HFFc6 (cell line): ENCODE measurements around the gene ZBTB39. TPM values are rescaled to one million over a fixed set of nuclear protein-coding genes. Genes with fewer than 3 reads are reported as not detected.

Experiments
- DNase-seq: peaks from one replicate; pipeline ENCODE4 v3.0.0-alpha.2; 2018
- H3K27ac Mint-ChIP-seq: 2 replicates; pipeline ENCODE4 v1.8.0; 2020; ENCODE audit warnings: mild to moderate bottlenecking, mixed read lengths
- H3K27me3 Mint-ChIP-seq: 2 replicates; pipeline ENCODE4 v1.8.0; 2021; ENCODE audit warnings: mild to moderate bottlenecking, moderate library complexity, mixed read lengths; ENCODE audit not compliant: insufficient read depth
- H3K36me3 Mint-ChIP-seq: 2 replicates; pipeline ENCODE4 v1.8.0; 2021; ENCODE audit warnings: low read depth, mixed read lengths
- H3K4me1 Mint-ChIP-seq: 2 replicates; pipeline ENCODE4 v1.8.0; 2020; ENCODE audit warnings: low read depth, mixed read lengths
- H3K4me3 Mint-ChIP-seq: 2 replicates; pipeline ENCODE4 v1.8.0; 2020; ENCODE audit warnings: mild to moderate bottlenecking, moderate library complexity, mixed read lengths
- H3K9me3 Mint-ChIP-seq: 2 replicates; pipeline ENCODE4 v1.8.0; 2020; ENCODE audit warnings: mild to moderate bottlenecking, mixed read lengths
- CTCF ChIP-seq: fragments of 200-600 bp; sonication (generic); IDR thresholded peaks from 2 replicates; pipeline ENCODE4 v1.5.0; 2021; ENCODE audit warnings: antibody characterized with exemption, mild to moderate bottlenecking
- total RNA-seq, 6 experiments: library from RNA; stranded (reverse); fragmentation: NEBNext Ultra II Directional; extraction: Animal tissue kit (Norgen Biotek cat#: 25700); gene quantifications; 2 replicates in 1 of 6; 3 replicates in 5 of 6; pipeline ENCODE4 v1.2.3, GENCODE V29; 2021

The ZBTB39 gene
- total RNA-seq, 6 experiments from 2014 or later = 3.6 to 4.6 (median 3.9) TPM

- TF ChIP-seq CTCF = no peak
- Mint-ChIP-seq H3K9me3 (no peaks in the 10 kb centered on the region), H3K36me3 (peaks cover 15% of the 10 kb centered on the region), H3K27ac (no peak overlapping the region), H3K4me1 (peaks cover 66% of the 10 kb centered on the region), H3K27me3 (peaks cover 2% of the 10 kb centered on the region; the same call in 1 of the 2 replicates), H3K4me3 (no peak overlapping the region)
- no peak for DNase-seq
These were observed 3.0 kb downstream of the ZBTB39 start for GRCh38 chr12:57003395-57003794.

DNA sequence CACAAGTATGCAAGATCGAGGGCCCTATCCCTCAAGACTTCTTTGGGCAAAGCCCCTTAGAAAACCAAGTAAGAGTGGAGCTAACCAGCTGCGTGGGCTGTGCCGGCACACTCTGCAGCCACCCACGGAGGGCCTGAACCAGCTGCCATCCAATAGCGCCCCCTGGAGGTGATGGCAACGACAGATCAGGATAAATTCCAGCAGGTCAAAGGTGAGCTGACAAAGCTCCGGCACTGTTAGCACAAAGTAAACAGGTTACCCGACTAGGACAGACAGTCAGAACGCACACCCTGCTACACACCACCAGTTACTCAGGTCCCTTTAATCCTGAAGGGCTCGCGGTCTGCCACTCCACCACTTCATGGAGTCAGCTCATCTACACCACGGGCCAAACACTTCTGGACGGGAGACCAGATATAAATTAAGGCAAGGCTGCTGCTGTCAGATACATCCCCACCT, 4.9 kb downstream of the ZBTB39 start:
- Mint-ChIP-seq H3K4me1 (peaks cover 50% of the 10 kb centered on the region), H3K36me3 (peaks cover 17% of the 10 kb centered on the region), H3K27ac (peak overlapping the region; percentile 21; the same call in 1 of the 2 replicates), H3K9me3 (no peaks in the 10 kb centered on the region), H3K4me3 (no peak overlapping the region), H3K27me3 (peaks cover 2% of the 10 kb centered on the region; the same call in 1 of the 2 replicates)
- DNase-seq = peak; percentile 61
- peak; percentile 97 for TF ChIP-seq CTCF

DNA sequence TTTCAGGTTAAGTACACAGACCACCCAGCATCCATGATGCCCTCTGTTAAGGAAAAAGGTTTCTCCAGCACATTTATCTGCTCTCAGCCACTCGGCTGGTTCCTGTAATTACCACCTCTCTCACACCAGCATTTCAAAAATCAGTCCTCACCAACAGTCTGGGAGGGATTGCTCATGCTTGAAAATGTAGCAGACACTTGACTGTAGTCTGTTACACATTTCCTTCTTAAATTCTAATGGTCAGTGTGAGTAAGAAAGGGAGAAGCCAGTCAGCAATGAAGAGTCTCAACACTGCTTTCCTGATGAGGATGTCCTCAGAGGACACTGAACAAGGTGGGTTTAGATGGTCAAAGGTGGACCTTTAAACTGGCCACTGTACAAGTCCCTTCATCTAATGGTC, 6.0 kb downstream of the ZBTB39 start:
- H3K4me1 Mint-ChIP-seq = peaks cover 44% of the 10 kb centered on the region
- no peaks in the 10 kb centered on the region for H3K9me3 Mint-ChIP-seq
- peaks cover 2% of the 10 kb centered on the region; the same call in 1 of the 2 replicates for H3K27me3 Mint-ChIP-seq
- DNase-seq = peak; percentile 45
- H3K4me3 Mint-ChIP-seq = no peak overlapping the region
- peak overlapping the region; percentile 43 for H3K27ac Mint-ChIP-seq
- no peak for TF ChIP-seq CTCF
- peaks cover 17% of the 10 kb centered on the region for H3K36me3 Mint-ChIP-seq

DNA sequence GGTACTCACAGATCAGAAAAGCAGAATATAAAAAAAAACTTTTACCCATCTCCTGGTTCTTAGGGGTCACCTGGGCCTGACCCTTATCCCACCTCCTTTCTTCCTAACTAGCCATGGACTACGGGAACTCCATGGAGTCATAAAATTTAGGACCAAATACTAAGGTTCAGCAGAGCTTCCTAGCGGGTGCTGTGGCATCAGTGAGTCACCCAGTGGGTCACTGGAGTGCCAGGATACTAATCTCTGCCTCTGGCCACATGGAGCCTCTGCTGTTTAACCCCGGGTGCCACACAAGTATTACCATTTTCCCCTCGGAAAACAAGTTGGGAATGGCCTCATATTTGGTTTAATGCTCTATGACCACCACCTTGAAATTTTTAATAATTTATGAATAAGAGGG, 6.9 kb downstream of the ZBTB39 start:
- H3K36me3 Mint-ChIP-seq = peaks cover 16% of the 10 kb centered on the region
- peaks cover 2% of the 10 kb centered on the region for H3K27me3 Mint-ChIP-seq

DNA sequence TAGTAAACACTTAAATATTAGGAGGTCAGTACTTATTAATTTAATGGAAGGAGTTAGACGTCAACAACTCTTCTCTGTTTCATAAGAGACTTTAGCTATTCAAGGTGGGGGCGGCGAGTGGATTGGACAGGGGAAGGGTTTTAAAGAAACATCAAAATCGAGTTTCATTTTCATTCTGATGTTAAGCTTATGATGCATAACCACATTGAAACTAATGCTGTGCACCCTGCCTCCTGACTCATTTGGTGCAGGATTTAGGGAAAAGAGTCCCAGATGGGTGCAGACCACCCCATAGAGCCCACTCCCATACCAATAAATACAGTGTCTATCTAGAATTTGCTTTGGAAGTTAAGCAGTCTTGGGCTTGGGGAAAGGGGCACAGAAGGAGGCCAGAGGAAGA, 7.4 kb downstream of the ZBTB39 start:
- no peaks in the 10 kb centered on the region for H3K9me3 Mint-ChIP-seq
- peaks cover 38% of the 10 kb centered on the region for H3K4me1 Mint-ChIP-seq
- H3K27ac Mint-ChIP-seq = no peak overlapping the region
- DNase-seq = no peak
- H3K36me3 Mint-ChIP-seq = peaks cover 12% of the 10 kb centered on the region
- TF ChIP-seq CTCF = no peak
- H3K27me3 Mint-ChIP-seq = peaks cover 2% of the 10 kb centered on the region
- no peak overlapping the region for H3K4me3 Mint-ChIP-seq

More for the DNA sequence above, 6.9 kb downstream of the ZBTB39 start:
- TF ChIP-seq CTCF = no peak
- H3K4me1 Mint-ChIP-seq = peaks cover 38% of the 10 kb centered on the region
- no peaks in the 10 kb centered on the region for H3K9me3 Mint-ChIP-seq
- DNase-seq = peak; percentile 27
- no peak overlapping the region for H3K4me3 Mint-ChIP-seq
- no peak overlapping the region for H3K27ac Mint-ChIP-seq

GRCh38 chr12:56998316-56998715, 8.0 kb downstream of the ZBTB39 start:
- TF ChIP-seq CTCF = no peak
- Mint-ChIP-seq H3K27me3 (peaks cover 2% of the 10 kb centered on the region), H3K4me3 (no peak overlapping the region), H3K9me3 (no peaks in the 10 kb centered on the region), H3K4me1 (peaks cover 38% of the 10 kb centered on the region), H3K27ac (no peak overlapping the region), H3K36me3 (peaks cover 5% of the 10 kb centered on the region; the same call in 1 of the 2 replicates)
- DNase-seq = no peak
